Upper lobe of left lung (tissue), 6 donors: ENCODE measurements around the gene SLC35F2. TPM values are rescaled to one million over a fixed set of nuclear protein-coding genes. Genes with fewer than 3 reads are reported as not detected.
"Not testable (repeated sequence)": the region's sequence is repeated elsewhere in the genome, so short reads cannot be mapped to it uniquely, and the experiment has no call there.

Source experiments
- ATAC-seq, 2 donors: fragments of 200-7000 bp; cut with Tn5 transposase; one replicate each; pipeline ENCODE4 v1.9.1; 2022; ENCODE audit warnings: mild to moderate bottlenecking in 2 of 2, moderate library complexity in 2 of 2; ENCODE audit not compliant: low FRiP score in 2 of 2
- DNase-seq, 2 donors: peaks; one replicate each; pipeline ENCODE4 v3.0.0-alpha.2; 2019 to 2020
- H3K27ac ChIP-seq, 4 donors: fragments of 200-600 bp; sonication (generic); one replicate each; pipeline ENCODE4 v1.5.1; 2016 to 2019
- H3K27me3 ChIP-seq, 4 donors: fragments of 200-600 bp; sonication (generic); one replicate each; pipeline ENCODE4 v1.5.1; 2017 to 2019
- H3K36me3 ChIP-seq, 4 donors: fragments of 200-600 bp; sonication (generic); one replicate each; pipeline ENCODE4 v1.5.1; 2016 to 2019
- H3K4me1 ChIP-seq, 4 donors: fragments of 200-600 bp; sonication (generic); one replicate each; pipeline ENCODE4 v1.5.1; 2018 to 2019
- H3K4me3 ChIP-seq, 4 donors: fragments of 200-600 bp; sonication (generic); one replicate each; pipeline ENCODE4 v1.5.1; 2017 to 2019; ENCODE audit warnings: mild to moderate bottlenecking in 2 of 4, moderate library complexity in 1 of 4
- H3K9me3 ChIP-seq, 4 donors: fragments of 200-600 bp; sonication (generic); one replicate each; pipeline ENCODE4 v1.5.1; 2018 to 2019
- EP300 ChIP-seq, 4 donors: sonication (generic); formaldehyde crosslinking; IDR thresholded peaks; one replicate each; pipeline ENCODE4 v1.5.1; 2017; ENCODE audit warnings: antibody characterized with exemption in 4 of 4, control low read depth in 2 of 4
- POLR2A ChIP-seq, 4 donors: fragments of 450-650 bp; IDR thresholded peaks; one replicate each; pipeline ENCODE4 v1.5.1; 2016 to 2017; ENCODE audit warnings: antibody characterized with exemption in 4 of 4, mild to moderate bottlenecking in 2 of 4
- POLR2AphosphoS5 ChIP-seq, 2 donors: sonication (generic); formaldehyde crosslinking; IDR thresholded peaks; one replicate each; pipeline ENCODE4 v1.5.1; 2017; ENCODE audit warnings: antibody characterized with exemption in 2 of 2
- WGBS, 2 donors: methylation state at CpG; one replicate each; pipeline ENCODE4 v1.1.5; 2017 to 2018; 5-methylcytosine and 5-hydroxymethylcytosine counted together
- total RNA-seq, 6 donors: library from RNA; depleted of rRNA in 4 of 6; stranded (reverse); fragments of >200 nt in 4 of 6; gene quantifications; one replicate each; pipeline versions ENCODE4 v1.1.0 to v1.2.1, GENCODE V29; 2016 to 2021
- TF ChIP-seq, protein P1 (sequence below), 6 experiments: fragments of 450-650 bp in 4 of 6; fragments of 200-600 bp in 2 of 6; sonication (generic) in 2 of 6; IDR thresholded peaks; one replicate each; pipeline ENCODE4 v1.5.1; 2016 to 2019; ENCODE audit warnings: antibody characterized with exemption in 6 of 6
- donor health status: DM: no; HTN: no; CAD: no; lungs with moderate emphysema.
- donor health status: DM: no; HTN: yes; CAD: no; lungs with severe emphysema.

Gene SLC35F2
- total RNA-seq, 6 donors from 2014 or later = 1.4 to 10.6 (median 5.5) TPM

DNA sequence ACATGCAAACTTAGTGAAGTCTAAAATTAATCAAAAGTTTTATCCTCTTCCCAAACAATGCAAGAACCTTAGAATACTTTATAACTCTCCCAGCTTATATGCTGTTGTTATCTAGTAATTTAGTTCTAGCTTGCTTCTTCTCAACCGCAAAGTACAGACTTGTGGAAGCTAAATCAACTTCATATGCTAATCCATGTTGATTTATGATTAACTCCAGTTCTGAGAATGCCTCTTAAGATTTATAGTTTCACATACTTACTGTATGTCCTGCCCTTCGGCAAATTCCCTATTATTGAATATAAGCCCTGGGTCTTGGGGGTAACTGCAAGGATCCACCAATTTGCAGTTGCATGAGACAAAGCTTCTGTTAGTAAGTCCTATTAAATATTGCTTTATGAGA is 17.6 kb upstream of the SLC35F2 start:
- Histone ChIP-seq H3K9me3 (no peaks in the 10 kb centered on the region), H3K36me3 (no peaks in the 10 kb centered on the region), H3K27ac (no peak overlapping the region), H3K4me3 (no peak overlapping the region), H3K27me3 (no peaks in the 10 kb centered on the region), H3K4me1 (no peaks in the 10 kb centered on the region)
- TF ChIP-seq, protein P1, sequence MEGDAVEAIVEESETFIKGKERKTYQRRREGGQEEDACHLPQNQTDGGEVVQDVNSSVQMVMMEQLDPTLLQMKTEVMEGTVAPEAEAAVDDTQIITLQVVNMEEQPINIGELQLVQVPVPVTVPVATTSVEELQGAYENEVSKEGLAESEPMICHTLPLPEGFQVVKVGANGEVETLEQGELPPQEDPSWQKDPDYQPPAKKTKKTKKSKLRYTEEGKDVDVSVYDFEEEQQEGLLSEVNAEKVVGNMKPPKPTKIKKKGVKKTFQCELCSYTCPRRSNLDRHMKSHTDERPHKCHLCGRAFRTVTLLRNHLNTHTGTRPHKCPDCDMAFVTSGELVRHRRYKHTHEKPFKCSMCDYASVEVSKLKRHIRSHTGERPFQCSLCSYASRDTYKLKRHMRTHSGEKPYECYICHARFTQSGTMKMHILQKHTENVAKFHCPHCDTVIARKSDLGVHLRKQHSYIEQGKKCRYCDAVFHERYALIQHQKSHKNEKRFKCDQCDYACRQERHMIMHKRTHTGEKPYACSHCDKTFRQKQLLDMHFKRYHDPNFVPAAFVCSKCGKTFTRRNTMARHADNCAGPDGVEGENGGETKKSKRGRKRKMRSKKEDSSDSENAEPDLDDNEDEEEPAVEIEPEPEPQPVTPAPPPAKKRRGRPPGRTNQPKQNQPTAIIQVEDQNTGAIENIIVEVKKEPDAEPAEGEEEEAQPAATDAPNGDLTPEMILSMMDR (IDR thresholded peaks at IDR 0.05) = no peak
- 84 to 90% methylated on average over 2 of the region's 2 CpGs for WGBS, 2 donors
- no peak for DNase-seq
- ATAC-seq = no peak

DNA sequence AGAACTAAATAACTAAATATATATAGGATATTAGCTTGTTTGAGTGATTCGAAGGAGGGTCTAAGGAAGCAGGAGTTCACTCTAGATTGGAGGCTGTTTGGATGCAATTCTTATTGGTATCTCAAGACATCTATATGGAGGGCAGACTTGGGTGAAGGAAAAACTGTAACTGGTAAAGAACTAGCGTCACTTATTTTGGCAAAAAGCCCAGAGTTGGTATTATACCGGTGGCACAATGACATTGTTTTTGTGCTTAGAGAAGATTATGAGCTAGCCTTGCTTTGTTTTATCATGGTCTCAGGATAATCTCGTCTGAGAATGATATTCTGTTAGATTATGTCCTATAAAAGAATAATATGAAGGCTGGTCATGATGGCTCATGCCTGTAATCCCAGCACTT is 6.0 kb upstream of the SLC35F2 start:
- H3K9me3 ChIP-seq = no peaks in the 10 kb centered on the region
- DNase-seq (no peak), ATAC-seq (no peak)
- peaks cover 4 to 6% (median 4%) of the 10 kb centered on the region in 4 donors for H3K4me1 ChIP-seq
- H3K36me3 ChIP-seq = no peaks in the 10 kb centered on the region
- no peak overlapping the region for H3K27ac ChIP-seq
- TF ChIP-seq EP300 (IDR thresholded peaks at IDR 0.05) (no peak), POLR2A (IDR thresholded peaks at IDR 0.05) (no peak), POLR2AphosphoS5 (IDR thresholded peaks at IDR 0.05) (no peak)
- TF ChIP-seq, protein P1 (IDR thresholded peaks at IDR 0.05) = no peak
- H3K4me3 ChIP-seq = no peak overlapping the region
- WGBS, 2 donors = 43 to 50% methylated on average over 4 of the region's 4 CpGs
- H3K27me3 ChIP-seq = no peaks in the 10 kb centered on the region

DNA sequence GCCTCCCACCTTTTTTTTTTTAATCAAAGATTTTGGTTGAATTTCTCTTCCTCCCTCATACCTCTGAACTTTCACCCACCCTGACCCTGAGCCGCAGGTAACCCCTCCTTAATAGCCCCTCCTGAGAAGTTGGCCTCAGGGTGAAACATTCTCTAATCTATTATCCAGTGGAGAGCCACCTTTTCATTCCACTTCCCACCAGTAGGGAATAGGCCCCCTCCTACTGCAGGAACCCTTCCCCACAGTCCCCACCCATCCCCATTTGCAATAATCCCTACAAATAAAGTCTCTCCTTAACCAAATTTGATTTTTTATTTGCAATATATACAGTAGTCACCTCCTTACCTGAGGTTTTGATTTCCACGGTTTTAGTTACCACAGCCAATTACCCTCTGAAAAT is 2.1 kb upstream of the SLC35F2 start:
- WGBS, 2 donors = 82 to 91% methylated on average over 2 of the region's 2 CpGs
- TF ChIP-seq EP300 (IDR thresholded peaks at IDR 0.05) (no peak), POLR2A (IDR thresholded peaks at IDR 0.05) (no peak), POLR2AphosphoS5 (IDR thresholded peaks at IDR 0.05) (no peak)
- TF ChIP-seq, protein P1 (IDR thresholded peaks at IDR 0.05) = no peak
- Histone ChIP-seq H3K9me3 (no peaks in the 10 kb centered on the region), H3K27me3 (no peaks in the 10 kb centered on the region), H3K27ac (no peak overlapping the region), H3K36me3 (no peaks in the 10 kb centered on the region), H3K4me3 (no peak overlapping the region), H3K4me1 (peaks cover 9 to 23% (median 14%) of the 10 kb centered on the region in 4 donors)
- no peak for ATAC-seq
- DNase-seq = no peak

DNA sequence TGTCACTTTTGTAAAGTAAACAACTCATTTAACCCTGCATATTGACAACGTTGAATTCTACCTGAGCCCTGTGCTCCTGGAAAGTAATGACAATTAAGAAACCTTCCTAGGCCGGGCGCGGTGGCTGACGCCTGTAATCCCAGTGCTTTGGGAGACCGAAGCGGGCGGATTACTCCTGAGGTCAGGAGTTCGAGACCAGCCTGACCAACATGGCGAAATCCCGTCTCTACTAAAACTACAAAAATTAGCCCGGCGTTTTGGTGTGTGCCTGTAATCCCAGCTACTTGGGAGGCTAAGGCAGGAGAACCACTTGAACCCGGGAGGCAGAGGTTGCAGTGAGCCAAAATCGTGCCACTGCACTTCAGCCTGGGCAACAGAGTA is 1.6 kb upstream of the SLC35F2 start:
- 86 to 90% methylated on average over 11 to 15 of the region's 15 CpGs for WGBS, 2 donors
- ATAC-seq = not testable (repeated sequence)

DNA sequence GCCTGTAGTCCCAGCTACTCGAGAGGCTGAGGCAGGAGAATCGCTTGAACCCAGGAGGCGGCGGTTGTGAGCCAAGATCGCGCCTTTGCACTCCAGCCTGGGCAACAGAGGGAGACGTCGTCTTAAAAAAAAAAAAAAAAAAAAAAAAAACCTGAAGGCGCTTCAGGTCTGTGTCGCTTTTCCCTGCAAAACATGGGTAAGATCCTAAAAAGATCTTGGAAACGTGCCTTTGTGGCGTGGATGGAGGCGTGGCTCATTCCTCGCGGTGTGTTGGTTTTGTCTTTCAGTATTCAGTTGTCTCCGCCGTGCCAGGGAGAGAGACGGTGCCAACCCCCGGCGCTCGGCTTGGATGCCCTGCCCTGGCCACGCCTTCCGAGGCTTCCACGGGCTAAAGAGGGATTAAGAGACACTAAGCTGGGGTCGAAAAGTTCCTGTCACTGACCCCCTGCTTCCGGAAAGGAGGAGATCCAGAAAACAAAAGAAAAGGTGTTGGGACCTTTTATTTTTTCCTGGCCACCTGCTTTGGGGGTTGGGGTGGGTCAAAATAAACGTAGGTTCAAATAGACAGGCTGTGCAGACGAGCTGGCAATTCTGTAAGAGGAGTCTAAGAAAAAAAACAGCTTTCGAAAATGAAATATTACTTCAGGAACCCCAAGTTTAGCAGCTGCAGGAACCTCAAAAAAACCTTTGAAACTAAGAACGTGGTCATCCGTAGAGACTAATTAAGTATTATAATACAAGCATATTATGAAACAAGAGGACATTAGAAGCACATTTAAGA is 1.1 kb upstream of the SLC35F2 start:
- peak in 1 of 2 donors; percentile 34 for ATAC-seq
- Histone ChIP-seq H3K27ac (peak overlapping the region in 1 of 4 donors; percentile 42), H3K4me1 (peaks cover 9 to 23% (median 14%) of the 10 kb centered on the region in 4 donors), H3K27me3 (no peaks in the 10 kb centered on the region), H3K9me3 (no peaks in the 10 kb centered on the region), H3K4me3 (peak overlapping the region in 3 of 4 donors; percentile 62 to 76 (median 68)), H3K36me3 (no peaks in the 10 kb centered on the region)
- DNase-seq = peak; percentile 33 to 77
- TF ChIP-seq, protein P1 (IDR thresholded peaks at IDR 0.05) = no peak
- TF ChIP-seq POLR2A (IDR thresholded peaks at IDR 0.05) (no peak), POLR2AphosphoS5 (IDR thresholded peaks at IDR 0.05) (no peak), EP300 (IDR thresholded peaks at IDR 0.05) (no peak)
- 2% methylated on average over 31 of the region's 31 CpGs for WGBS, 2 donors

More for the DNA sequence above, 1.6 kb upstream of the SLC35F2 start:
- not testable (repeated sequence) for H3K36me3 ChIP-seq, DNase-seq, H3K9me3 ChIP-seq, H3K4me3 ChIP-seq, H3K27me3 ChIP-seq, H3K27ac ChIP-seq
- peaks cover 9 to 23% (median 14%) of the 10 kb centered on the region in 4 donors for H3K4me1 ChIP-seq
